T-helper 2 cell treated with Interferon-gamma antibody and Interleukin-4, amounts not matched to agents 100 ng/mL and 5 ng/mL, for 36 hours (primary cell): ENCODE data around the gene ATP8B1. TPM values are rescaled to one million over a fixed set of nuclear protein-coding genes. Genes with fewer than 3 reads are reported as not detected.
"Not testable (repeated sequence)": the region's sequence is repeated elsewhere in the genome, so short reads cannot be mapped to it uniquely, and the experiment has no call there.

Source experiments
- intact Hi-C: fragments of 100-400 bp; cut with micrococcal nuclease; formaldehyde crosslinking; loops from one replicate; pipeline ENCODE4 v1.15.1; 2023
- total RNA-seq: library from RNA; stranded (reverse); gene quantifications from 2 replicates; pipeline ENCODE4 v1.2.3, GENCODE V29; 2022

The ATP8B1 gene
- total RNA-seq, 1 donor from 2014 or later: not detected

DNA sequence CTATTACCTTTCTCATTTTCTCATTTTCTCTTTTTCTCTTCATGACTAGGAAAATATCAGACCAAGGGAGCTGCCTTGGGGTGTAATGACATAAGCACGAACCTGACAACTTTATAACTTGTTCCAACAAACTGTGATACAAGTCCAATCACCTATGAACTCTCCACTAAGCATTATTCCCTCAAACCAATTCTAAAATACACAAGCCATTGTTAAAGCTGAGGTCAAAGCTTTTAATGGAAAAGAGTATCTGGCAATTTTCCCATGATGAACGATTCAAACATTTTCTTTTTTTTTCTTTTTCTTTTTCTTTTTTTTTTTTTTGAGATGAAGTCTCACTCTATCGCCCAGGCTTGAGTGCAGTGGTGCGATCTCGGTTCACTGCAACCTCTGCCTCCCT lies 133.1 kb downstream of the ATP8B1 start:
- intact Hi-C loops: no loop called here

GRCh38 chr18:57668021-57668420 lies 135.1 kb downstream of the ATP8B1 start:
- intact Hi-C loops: no loop called here

DNA sequence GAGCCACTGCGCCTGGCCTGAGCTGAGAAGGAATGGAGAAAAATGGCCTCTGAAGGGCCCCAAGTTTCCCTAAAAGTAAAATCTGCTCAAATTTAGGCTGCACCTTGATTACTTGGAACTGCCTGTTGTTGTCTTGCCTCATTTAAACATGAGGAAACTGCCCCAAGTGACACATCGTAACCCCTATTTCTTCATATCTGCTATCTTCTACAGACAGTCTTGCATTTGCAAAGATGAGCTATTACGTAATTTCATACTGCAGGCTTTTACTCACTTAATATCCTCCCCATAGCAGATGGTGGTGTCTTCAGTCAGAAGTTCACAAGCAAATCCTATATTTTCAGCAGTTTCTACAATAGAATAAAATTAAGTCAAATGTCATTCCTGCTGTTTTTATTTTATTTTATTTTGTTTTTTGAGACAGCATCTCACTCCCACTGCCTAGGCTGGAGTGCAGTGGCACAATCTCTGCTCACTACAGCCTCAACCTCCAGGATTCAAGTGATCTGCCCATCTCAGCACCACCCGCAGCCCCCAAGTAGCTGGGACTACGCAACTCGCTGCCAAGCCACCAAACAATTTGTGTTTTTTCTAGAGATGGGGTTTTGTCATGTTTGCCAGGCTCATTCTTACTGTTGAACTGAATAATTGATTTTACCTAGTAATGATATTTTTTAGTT lies 136.2 kb downstream of the ATP8B1 start:
- intact Hi-C loops: no loop called here

- intact Hi-C loops: no loop called here
Measured at GRCh38 chr18:57664568-57665165, 138.4 kb downstream of the ATP8B1 start.

DNA sequence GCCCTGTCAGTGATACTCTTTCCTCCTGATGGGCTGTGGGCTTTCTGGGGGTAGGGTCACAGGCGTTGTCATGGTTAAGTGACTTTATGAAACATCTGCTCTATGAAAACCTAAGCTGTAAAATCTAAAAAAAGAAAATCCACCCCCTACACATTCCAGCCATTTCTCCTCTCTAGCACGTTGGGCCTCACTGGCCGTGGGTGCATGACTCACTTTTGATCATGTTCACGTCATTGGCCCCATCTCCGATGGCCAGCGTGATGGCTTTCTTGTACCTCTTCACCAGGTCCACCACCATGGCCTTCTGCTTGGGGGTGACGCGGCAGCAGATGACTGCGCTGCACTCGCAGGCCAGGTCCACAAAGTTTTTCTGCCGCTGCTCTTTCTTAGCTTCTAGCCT lies 142.2 kb downstream of the ATP8B1 start:
- intact Hi-C loops: no loop called here

DNA sequence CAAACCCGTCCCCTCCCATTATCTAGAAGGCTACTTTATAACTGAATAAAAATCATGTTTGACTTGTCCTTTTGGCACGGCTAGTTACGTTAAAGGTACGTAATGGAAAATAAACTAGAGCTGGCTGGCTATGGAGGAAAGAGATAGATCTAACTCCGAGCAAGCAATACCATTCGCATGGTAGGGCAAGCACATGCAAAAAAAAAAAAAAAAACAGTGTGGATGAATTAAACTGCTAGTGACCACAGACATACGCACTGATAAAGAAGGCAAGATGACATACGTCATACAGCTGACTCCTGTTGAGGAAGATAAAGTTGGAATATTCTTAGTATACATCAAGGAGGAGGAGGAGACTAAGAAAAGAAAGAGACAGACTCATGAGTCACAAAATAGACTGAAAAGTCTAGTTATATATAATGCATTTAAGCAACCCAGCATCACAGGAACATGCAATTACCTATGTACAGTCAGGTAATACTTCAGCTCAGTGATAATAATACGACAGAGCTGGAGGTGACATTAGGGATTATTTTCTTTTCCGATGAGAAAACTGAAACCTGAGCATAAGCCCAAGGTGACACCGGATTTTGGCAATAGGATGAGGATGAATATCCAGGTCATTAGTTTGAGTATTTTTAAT lies 143.5 kb downstream of the ATP8B1 start:
- intact Hi-C loops: no loop called here

GRCh38 chr18:57657542-57657941 lies 145.6 kb downstream of the ATP8B1 start:
- intact Hi-C loops: no loop called here

- intact Hi-C loops: no loop called here
Measured at GRCh38 chr18:57655740-57656139, 147.4 kb downstream of the ATP8B1 start.

- intact Hi-C loops: no loop called here
Measured at GRCh38 chr18:57651914-57652313, 151.2 kb downstream of the ATP8B1 start.

DNA sequence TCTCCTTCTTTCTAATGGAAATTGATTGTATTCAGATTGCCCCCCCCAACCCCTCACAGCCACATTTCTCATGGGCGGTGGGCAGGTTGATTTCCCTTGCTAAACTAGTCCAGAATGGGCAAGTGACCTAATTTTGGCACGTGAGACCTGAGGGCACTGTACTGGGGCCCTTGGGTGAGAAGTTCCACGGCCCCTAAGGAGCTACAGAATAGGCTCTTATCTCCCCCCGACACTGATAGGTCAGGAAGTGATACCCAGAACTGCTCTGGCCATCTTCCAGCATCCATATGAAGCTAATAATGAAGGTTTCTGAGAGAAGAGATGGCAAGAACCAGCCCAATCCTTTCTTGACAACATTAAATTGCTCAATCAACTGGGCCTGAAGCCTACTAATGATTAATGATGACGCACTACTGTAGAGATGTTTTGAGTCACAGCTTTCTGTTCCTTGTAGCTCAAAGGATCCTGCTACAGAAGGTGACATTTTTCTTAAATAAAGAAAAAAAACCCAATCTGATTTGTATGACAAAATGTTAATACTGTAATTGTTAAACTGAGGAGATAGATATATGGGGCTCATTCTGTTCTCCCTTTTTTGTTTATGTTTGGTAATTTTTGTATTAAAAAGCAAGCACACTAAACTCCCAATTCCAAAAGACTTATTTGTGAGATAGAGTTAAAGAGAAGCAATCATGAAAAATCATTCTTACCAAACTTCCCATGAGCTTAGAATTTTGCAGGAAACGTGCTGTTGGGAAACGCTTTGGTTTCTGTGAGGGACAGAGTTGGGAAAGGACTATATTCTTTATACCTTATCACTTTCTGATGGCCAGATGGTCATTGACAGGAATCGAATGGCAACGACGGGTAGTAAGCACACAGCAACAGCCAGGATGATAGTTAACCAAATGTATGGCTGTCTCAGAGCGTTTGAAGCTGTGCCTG lies 153.3 kb downstream of the ATP8B1 start:
- intact Hi-C loops: no loop called here

- intact Hi-C loops: no loop called here
Measured at GRCh38 chr18:57648414-57648813, 154.7 kb downstream of the ATP8B1 start.

GRCh38 chr18:57644540-57644939 lies 158.6 kb downstream of the ATP8B1 start:
- intact Hi-C loops: no loop called here

GRCh38 chr18:57643726-57644125 lies 159.4 kb downstream of the ATP8B1 start:
- intact Hi-C loops: not testable (repeated sequence)

- intact Hi-C loops: not testable (repeated sequence)
Measured at GRCh38 chr18:57642462-57642861, 160.7 kb downstream of the ATP8B1 start.

DNA sequence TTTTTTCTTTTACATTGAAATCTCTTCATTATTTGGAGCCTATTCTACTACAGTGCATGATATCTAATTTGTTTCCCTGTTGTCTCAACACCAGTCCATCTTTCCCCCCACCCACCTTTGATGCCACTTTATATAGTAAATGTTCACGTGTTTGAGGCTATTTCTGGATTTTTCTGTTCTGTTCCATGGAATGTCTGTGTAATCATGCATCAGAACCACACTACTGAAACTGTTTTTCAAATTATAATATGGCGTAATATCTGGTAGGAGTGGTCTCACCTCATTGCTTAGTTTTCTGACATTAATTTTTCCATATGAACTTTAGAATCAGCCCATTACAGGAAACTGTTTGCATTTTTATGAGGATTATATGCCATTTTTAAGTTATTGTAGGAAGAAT lies 162.4 kb downstream of the ATP8B1 start:
- intact Hi-C loops: no loop called here

DNA sequence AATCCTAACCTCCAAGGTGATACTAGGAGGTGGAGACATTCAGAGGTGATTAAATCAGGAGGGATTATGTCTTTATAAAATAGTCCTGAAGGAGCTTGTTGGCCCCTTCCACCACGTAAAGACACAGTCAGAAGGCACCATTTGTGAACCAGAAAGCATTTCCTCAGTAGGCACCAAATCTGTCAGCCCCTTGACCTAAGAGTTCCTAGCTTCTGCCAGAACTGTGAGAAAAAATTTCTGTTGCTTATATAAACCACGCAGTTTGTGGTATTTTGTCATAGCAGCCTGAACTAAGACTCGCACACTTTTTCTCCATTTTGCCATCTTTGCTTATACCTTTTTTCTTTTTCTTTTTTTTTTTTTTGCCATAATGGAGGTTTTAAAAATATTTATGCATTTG lies 162.9 kb downstream of the ATP8B1 start:
- intact Hi-C loops: no loop called here

GRCh38 chr18:57635003-57635822 lies 167.9 kb downstream of the ATP8B1 start:
- intact Hi-C loops: no loop called here

DNA sequence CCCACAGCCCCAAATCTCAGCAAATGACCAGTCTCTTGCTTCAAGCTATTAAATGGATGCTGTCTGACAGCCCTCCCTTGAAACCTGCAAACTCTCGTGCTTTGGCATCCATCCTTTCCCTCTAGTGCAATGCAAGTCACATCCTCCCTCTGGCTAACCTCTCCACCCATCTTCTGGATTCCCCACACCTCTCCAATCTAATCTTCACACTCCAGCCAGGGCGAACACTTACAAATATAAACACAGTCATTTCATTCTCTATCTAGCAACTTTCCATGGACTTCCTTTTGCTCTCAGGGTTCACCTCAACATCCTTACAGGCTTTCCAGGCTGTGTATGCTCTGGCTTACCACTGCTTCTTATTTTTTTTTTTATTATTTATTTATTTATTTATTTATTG lies 171.4 kb downstream of the ATP8B1 start:
- intact Hi-C loops: loop anchor here (5.0 kb wide), 1 partner anchor 411 kb away; the partner anchor contains the start of gene NEDD4L

DNA sequence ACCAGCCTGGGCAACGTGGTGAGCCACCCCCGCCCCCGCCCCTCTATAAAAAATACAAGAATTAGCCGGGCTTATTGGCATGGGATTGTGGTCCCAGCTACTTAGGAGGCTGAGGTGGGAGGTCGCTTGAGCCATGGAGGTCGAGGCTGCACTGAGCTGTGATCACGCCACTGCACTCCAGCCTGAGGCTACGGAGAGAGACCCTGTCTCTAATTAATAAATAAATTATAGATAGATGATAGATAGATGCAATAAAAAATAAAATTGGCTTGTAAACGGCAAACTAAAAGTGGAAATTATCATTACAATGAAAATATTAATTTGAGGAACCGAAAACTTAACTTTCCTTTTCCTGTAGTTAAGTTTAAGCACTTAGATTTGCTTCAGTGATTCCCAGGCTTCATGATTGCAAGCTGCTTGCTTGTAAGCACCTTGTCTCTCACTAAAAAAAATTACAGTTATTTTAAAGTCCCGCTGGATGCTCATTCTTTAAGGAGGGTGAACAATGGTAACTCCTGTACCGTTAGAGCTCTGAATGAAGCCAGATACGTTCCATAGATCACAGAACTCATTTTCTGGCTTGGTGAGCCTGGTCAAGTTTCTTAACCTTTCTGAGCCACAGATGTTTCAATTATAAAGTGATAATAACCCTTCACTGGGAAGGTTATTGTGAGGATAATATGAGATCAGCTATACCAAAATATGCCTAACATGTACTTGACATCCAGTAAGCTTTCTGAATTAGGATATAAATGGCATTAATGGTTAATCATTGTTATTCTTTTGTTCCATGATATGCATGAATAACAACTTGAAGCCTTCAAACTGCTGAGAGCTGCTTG lies 172.1 kb downstream of the ATP8B1 start:
- intact Hi-C loops: loop anchor here (1.0 to 5.0 kb wide), 5 partner anchors 10 to 993 kb away; partner anchors contain the start of genes FECH, NARS1, NEDD4L and TXNL1
